ENCODE results near the gene MADCAM1. TPM values are rescaled to one million over a fixed set of nuclear protein-coding genes. Genes with fewer than 3 reads are reported as not detected.

The MADCAM1 gene
- total and polyA plus RNA-seq, 10 of the 15 experiments (the other 5 are each of a cell fraction or from before 2014, with no cell fraction given) = 0.06 to 0.32 (median 0.31) TPM; not detected in 5

DNA sequence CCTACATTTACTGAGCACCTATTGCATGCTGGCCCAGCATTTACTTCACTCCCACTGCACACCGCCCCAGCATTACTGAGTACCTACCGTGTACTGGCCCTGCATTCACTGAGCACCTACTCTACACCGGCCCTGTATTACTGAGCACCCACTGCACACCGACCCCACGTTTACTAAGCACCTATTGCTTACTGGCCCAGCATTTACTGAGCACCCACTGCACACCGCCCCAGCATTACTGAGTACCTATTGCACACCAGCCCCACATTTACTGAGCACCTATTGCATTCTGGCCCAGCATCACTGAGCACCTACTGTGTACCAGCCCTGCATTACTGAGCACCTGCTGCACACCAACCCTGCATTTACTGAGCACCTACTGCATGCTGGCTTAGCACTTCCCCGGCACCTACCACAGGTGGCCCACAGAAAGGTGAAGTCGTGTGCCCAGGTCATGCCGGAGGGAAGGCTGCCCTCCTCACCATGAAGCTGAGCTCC is 17.9 kb downstream of the MADCAM1 start:
- SMC1A ChIA-PET (ENCODE audit: uncharacterized antibody, unreplicated experiment) = no interaction called here
- H3K36me3 ChIP-seq (ENCODE audit: control insufficient read depth in 2 of 2, insufficient read depth in 2 of 2, low read length in 1 of 2) = no peaks in the 10 kb centered on the region
- BruUV-seq (replicated peaks) = no TSS peak
- no peaks in the 10 kb centered on the region for H3K27me3 ChIP-seq (replicated peaks in 1 of 2; ENCODE audit: control insufficient read depth in 2 of 2, insufficient read depth in 2 of 2, low read length in 1 of 2)
- H3K9me3 ChIP-seq (replicated peaks; ENCODE audit: control insufficient read depth, insufficient read depth, low read length) = no peaks in the 10 kb centered on the region
- H3K79me2 ChIP-seq (ENCODE audit: control insufficient read depth, insufficient read depth, low read length) = no peaks in the 10 kb centered on the region
- RAD21 ChIA-PET (ENCODE audit: unreplicated experiment) = no interaction called here
- no peak overlapping the region for H3K9ac ChIP-seq (ENCODE audit: control insufficient read depth, insufficient read depth, low read length)
- FAIRE-seq = no peak
- POLR2A ChIA-PET = no interaction called here
- intact Hi-C loops (cut with micrococcal nuclease; ENCODE audit: unreplicated experiment) (no loop called here), in situ Hi-C loops (cut with MboI) (no loop called here)
- H3K4me2 ChIP-seq (ENCODE audit: control insufficient read depth, insufficient read depth) = no peak overlapping the region
- WGBS (ENCODE audit: insufficient coverage, insufficient replicate concordance, low lambda C conversion rate, missing lambda C conversion rate) = 93% methylated on average over 9 of the region's 9 CpGs
- H2AFZ ChIP-seq (ENCODE audit: control insufficient read depth, low read depth, low read length) = no peak overlapping the region
- H3K27ac ChIP-seq (ENCODE audit: control insufficient read depth, insufficient read depth) = no peak overlapping the region
- CTCF ChIA-PET = no interaction called here
- TF ChIP-seq ZZZ3 (IDR thresholded peaks at IDR 0.05; ENCODE audit: control insufficient read depth, insufficient read length, low read depth) (no peak), CBFB (IDR thresholded peaks at IDR 0.05; ENCODE audit: low read depth) (no peak), PML (IDR thresholded peaks at IDR 0.05; ENCODE audit: low read length) (no peak), MYB (IDR thresholded peaks at IDR 0.05; ENCODE audit: borderline replicate concordance, low read depth, low read length) (no peak), RFX5 (IDR thresholded peaks at IDR 0.05; ENCODE audit: low read depth, low read length) (no peak), MEF2A (IDR thresholded peaks at IDR 0.05; ENCODE audit: insufficient read depth, low read depth, low read length) (no peak)
- no peak for DNase-seq (ENCODE audit: low read depth, low spot score)
- H3K4me3 ChIP-seq = no peak overlapping the region
- ATAC-seq = no peak
- peaks cover 7% of the 10 kb centered on the region for H3K4me1 ChIP-seq (ENCODE audit: control insufficient read depth, insufficient read depth, low read length)
- H4K20me1 ChIP-seq (ENCODE audit: control insufficient read depth, insufficient read depth) = no peaks in the 10 kb centered on the region; the same call in 1 of the 2 replicates

DNA sequence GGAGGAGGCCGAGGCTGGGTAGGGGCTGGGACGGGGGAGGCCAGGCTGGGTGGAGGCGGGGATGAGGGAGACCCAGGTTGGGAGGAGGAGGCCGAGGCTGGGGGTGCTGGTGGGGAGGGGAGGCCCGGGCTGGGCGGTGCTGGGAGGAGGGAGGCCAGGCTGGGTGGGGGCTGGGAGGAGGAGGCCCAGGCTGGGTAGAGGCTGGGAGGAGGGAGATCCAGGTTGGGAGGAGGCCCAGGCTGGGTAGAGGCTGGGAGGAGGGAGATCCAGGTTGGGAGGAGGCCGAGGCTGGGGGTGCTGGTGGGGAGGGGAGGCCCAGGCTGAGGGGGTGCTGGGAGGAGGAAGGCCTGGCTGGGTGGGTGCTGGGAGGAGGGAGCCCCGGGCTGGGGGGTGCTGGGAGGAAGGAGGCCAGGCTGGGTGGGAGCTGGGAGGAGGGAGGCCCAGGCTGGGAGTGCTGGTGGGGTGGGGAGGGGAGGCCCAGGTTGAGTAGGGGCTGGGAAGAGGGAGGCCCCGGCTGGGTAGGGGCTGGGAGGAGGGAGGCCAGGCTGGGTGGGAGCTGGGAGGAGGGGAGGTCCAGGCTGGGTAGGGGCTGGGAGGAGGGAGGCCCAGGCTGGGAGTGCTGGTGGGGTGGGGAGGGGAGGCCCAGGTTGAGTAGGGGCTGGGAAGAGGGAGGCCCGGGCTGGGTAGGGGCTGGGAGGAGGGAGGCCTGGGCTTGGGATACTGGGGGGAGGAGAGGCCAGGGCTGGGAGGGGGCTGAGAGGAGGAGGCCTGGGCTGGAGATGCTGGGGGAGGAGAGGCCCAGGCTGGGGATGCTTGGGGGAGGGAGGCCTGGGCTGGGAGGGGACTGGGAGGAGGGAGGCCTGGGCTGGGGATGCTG is 21.7 kb downstream of the MADCAM1 start:
- ChIA-PET CTCF (no interaction called here), POLR2A (no interaction called here), SMC1A (ENCODE audit: uncharacterized antibody, unreplicated experiment) (no interaction called here), RAD21 (ENCODE audit: unreplicated experiment) (no interaction called here)
- Histone ChIP-seq H3K79me2 (ENCODE audit: control insufficient read depth, insufficient read depth, low read length) (no peaks in the 10 kb centered on the region), H3K9me3 (replicated peaks; ENCODE audit: control insufficient read depth, insufficient read depth, low read length) (no peaks in the 10 kb centered on the region), H3K4me2 (ENCODE audit: control insufficient read depth, insufficient read depth) (no peak overlapping the region), H3K9ac (ENCODE audit: control insufficient read depth, insufficient read depth, low read length) (no peak overlapping the region), H2AFZ (ENCODE audit: control insufficient read depth, low read depth, low read length) (no peak overlapping the region), H3K36me3 (ENCODE audit: control insufficient read depth in 2 of 2, insufficient read depth in 2 of 2, low read length in 1 of 2) (no peaks in the 10 kb centered on the region), H3K4me1 (ENCODE audit: control insufficient read depth, insufficient read depth, low read length) (no peaks in the 10 kb centered on the region), H3K27ac (ENCODE audit: control insufficient read depth, insufficient read depth) (no peak overlapping the region), H4K20me1 (ENCODE audit: control insufficient read depth, insufficient read depth) (no peaks in the 10 kb centered on the region; the same call in 1 of the 2 replicates), H3K27me3 (replicated peaks in 1 of 2; ENCODE audit: control insufficient read depth in 2 of 2, insufficient read depth in 2 of 2, low read length in 1 of 2) (no peaks in the 10 kb centered on the region), H3K4me3 (no peak overlapping the region)
- BruUV-seq (replicated peaks) = no TSS peak
- no peak for FAIRE-seq
- ATAC-seq = no peak
- in situ Hi-C loops (cut with MboI) = no loop called here
- no CpG with 5 or more reads among the region's 10 CpGs for WGBS (ENCODE audit: insufficient coverage, insufficient replicate concordance, low lambda C conversion rate, missing lambda C conversion rate)
- intact Hi-C loops (cut with micrococcal nuclease; ENCODE audit: unreplicated experiment) = no loop called here
- no peak for DNase-seq (ENCODE audit: low read depth, low spot score)
- TF ChIP-seq ETV6 (conservative IDR thresholded peaks at IDR 0.05 in 1 of 2, IDR thresholded peaks at IDR 0.05 in 1 of 2; ENCODE audit: borderline replicate concordance in 1 of 2, low read depth in 1 of 2) (no peak), RCOR1 (conservative IDR thresholded peaks at IDR 0.05; ENCODE audit: low read depth, low read length) (no peak), BMI1 (IDR thresholded peaks at IDR 0.05; ENCODE audit: borderline replicate concordance) (no peak), DPF2 (IDR thresholded peaks at IDR 0.05) (no peak), EED (IDR thresholded peaks at IDR 0.05; ENCODE audit: low read depth) (no peak), ZSCAN29 (IDR thresholded peaks at IDR 0.05) (no peak), YBX1 (IDR thresholded peaks at IDR 0.05) (no peak), PAX5 (IDR thresholded peaks at IDR 0.05; ENCODE audit: borderline replicate concordance, low read depth, low read length) (no peak), GABPA (IDR thresholded peaks at IDR 0.05; ENCODE audit: low read depth) (no peak), MEF2A (IDR thresholded peaks at IDR 0.05; ENCODE audit: insufficient read depth, low read depth, low read length) (no peak)
- TF ChIP-seq, protein P1, sequence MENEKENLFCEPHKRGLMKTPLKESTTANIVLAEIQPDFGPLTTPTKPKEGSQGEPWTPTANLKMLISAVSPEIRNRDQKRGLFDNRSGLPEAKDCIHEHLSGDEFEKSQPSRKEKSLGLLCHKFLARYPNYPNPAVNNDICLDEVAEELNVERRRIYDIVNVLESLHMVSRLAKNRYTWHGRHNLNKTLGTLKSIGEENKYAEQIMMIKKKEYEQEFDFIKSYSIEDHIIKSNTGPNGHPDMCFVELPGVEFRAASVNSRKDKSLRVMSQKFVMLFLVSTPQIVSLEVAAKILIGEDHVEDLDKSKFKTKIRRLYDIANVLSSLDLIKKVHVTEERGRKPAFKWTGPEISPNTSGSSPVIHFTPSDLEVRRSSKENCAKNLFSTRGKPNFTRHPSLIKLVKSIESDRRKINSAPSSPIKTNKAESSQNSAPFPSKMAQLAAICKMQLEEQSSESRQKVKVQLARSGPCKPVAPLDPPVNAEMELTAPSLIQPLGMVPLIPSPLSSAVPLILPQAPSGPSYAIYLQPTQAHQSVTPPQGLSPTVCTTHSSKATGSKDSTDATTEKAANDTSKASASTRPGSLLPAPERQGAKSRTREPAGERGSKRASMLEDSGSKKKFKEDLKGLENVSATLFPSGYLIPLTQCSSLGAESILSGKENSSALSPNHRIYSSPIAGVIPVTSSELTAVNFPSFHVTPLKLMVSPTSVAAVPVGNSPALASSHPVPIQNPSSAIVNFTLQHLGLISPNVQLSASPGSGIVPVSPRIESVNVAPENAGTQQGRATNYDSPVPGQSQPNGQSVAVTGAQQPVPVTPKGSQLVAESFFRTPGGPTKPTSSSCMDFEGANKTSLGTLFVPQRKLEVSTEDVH (IDR thresholded peaks at IDR 0.05; ENCODE audit: low read depth, partially characterized antibody) = no peak
